Germinal center (tissue), 1 donor: Measurements from ENCODE around the gene REXO1.
"Not testable (repeated sequence)": the region's sequence is repeated elsewhere in the genome, so short reads cannot be mapped to it uniquely, and the experiment has no call there.

Experiments used
- DNase-seq: peaks from one replicate; pipeline ENCODE4 v3.0.0; 2012; ENCODE audit warnings: mixed read lengths, low spot score

REXO1 gene

DNA sequence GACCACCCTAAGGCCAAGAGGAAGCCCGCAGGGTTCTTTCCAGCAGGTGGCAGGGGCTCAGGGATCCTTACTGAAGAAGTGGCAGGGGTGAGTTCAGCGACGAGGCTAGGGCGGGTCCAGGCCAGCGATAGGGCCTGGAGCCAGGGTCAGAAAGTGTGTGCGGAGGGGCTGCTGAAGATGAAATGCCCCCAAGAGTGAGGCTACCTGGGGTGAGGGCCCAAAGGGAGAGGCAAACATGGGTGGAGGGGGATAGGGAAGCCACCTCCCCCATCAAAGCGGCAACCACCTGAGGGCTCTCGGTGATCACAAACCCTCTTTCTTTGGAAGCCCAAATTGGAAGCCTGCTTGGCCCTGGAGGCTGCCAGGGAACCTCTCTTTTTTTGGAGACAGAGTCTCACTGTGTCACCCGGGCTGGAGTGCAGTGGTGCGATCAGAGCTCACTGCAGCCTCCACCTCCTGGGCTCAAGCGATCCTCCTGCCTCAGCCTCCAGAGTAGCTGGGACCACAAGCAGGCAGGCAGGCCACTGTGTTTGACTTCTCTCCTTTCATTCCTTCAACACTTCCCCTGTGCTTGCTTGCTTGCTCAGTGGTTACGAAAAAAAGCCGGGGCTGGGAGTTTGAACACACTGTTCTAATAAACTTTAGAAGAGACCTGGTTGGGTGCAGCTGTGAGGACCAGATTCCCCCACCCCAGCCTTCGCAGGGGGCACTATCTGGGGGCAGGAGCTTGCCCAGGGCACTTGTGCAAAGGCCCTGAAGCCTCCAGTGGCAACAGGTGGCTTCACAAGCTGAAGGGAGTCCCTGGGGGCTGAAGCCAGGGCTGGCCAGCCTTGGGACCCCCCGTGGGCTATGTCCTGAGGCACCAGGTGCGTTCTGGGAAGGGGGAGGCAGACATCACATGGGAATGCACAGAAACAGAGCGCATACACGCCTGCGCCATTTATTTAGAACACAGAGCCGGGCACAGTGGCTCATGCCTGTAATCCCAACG is 34.8 kb downstream of the REXO1 start:
- no peak for DNase-seq

DNA sequence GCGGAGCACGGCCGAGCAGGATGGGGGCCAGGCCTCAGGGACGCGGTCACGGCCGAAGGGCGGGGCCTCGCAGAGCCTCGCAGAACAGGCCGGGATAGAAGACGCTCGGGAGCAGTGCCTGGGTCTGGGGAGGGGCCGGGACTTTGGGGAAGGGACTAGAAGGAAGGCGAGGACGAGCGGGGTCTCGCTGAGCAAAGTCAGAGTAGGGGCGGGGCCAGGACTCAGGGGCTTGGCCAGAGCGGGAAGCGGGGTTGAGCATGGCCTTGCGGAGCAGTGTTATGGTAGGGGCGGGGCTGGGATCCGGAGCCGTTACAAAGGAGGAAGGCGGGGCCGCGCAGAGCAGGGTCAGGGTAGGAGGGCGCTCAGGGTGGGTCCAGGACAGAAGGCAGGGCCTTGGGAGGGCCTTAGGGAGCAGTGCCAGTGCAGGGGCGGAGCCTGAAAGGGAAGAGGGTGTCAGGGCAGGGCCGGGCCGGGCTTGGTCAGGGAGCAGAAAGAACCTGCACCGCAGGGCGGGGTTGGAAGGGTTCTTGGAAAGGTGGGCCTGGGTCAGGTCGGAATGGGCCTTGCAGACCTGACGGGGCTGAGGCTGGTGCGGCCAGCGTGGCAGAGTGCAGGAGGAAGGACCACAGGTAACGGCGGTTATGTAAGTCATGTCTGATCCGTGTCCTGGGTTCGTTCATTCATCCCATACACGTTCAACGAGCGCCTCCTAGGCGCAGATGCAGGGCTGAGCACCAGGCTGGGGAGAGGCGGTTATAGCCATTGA is 35.7 kb downstream of the REXO1 start:
- DNase-seq: peak; percentile 95

DNA sequence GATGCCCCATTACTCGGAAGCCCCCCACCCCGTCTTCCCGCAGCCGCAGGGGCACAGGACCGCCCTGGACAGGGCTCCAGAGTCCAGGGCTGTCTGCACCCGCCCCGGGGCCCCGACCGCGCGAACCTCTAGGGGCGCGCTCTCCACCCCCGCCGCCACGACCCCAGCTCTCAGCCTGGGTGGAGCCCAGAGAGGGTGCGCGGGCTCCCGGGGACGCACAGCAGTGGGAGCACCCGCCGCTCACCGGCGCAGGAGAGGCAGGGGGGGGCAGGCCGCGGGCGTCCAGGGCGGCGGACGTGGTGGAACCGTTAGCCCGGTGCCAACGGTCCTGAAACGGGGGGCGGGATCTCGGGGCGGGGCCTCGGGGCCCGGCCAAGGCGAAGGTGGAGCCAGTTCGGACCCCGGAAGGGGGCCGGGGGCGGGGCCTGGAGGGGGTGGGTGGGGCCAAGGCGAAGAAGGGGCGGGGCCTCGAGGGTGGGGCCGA is 36.3 kb downstream of the REXO1 start, which contains the start of gene ATP8B3:
Gene ATP8B3 (minus strand): TSS at position 335 of the 484 bp plus-strand sequence. CDS start 540 bp downstream, outside the sequence.
- DNase-seq: peak; percentile 99

DNA sequence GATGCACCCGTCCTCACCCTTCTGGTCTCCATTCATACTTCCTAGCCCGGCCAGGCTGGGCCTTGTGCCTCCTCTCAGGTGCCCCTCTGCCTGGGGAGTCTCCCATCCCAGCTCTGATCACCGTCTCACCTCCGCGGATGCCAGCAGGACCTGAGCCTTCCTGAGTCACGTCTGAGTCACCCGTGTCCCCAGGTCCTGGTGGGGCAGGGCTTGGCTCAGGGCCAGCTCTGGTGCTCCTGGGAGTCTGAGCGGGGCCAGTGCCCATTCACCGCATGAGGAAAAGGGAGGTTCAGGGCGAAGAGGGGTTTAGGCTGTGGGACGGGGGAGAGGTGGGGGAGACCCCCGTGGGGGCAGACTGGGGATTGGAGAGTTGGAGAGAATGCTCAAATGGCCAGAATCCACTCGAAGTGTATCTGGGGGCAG is 36.8 kb downstream of the REXO1 start:
- DNase-seq: no peak

DNA sequence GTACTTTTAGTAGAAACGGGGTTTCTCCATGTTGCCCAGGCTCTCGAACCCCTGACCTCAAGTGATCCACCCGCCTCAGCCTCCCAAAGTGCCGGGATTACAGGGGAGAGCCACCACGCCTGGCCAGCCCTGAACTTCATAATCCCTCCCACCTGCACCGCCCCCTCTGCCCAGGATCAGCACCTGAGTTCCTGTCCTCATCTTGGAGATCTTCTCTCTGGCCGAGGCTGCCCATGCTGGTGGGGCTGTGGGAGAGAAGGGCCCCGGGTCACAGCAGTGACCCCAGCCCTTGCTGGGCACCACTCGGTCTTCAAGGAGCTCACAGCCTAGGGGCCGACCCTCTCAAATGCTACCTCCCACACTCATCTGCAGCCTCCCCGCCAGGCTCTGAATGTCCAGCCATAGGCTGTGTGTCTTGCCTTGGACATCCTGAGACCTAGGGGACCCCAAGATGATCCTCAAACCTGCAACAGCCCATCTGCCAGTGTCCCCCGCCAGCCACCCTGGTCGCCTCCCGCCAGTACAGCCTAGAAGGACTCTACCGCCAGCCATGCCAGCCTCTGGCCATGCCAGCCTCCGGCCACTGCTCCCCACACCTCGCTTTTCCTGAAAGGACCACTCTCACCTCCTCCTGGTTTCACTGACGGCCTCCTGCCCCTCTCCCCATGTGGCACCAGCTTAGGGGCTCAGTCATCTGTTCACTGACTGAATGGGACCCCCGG is 37.7 kb downstream of the REXO1 start:
- no peak for DNase-seq

DNA sequence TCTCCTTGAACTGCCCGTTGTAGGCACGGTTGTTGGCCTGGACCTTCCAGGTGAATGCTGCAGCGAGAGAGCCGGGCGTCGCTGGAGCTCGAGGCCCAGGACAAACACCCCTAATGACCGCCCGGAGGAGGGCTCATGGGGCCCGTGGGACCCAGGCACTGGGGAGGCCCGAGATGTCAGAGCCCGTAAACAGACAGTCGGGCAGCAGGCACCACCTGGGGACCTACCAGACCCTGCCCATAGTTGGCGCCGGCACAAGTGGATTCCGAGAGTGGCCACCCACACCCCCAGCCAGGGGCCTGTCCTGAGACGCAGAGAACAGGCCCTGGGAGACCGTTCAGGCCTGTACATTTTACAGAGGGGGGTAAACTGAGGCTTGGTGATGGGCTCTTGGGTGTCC is 38.6 kb downstream of the REXO1 start:
- DNase-seq: no peak

DNA sequence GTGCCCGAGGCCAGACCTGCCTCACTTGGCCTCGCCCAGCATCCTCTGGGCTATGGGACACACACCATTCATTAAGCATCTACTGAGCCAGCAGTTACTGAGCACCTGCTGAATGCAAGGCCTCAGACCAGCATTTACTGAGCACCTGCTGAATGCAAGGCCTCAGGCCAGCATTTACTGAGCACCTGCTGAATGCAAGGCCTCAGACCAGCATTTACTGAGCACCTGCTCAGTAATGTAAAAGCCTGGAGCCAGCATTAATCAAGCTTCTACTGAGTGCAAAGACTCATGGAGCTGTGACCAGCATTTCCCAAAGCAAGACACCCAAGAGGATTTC is 39.9 kb downstream of the REXO1 start:
- no peak for DNase-seq

DNA sequence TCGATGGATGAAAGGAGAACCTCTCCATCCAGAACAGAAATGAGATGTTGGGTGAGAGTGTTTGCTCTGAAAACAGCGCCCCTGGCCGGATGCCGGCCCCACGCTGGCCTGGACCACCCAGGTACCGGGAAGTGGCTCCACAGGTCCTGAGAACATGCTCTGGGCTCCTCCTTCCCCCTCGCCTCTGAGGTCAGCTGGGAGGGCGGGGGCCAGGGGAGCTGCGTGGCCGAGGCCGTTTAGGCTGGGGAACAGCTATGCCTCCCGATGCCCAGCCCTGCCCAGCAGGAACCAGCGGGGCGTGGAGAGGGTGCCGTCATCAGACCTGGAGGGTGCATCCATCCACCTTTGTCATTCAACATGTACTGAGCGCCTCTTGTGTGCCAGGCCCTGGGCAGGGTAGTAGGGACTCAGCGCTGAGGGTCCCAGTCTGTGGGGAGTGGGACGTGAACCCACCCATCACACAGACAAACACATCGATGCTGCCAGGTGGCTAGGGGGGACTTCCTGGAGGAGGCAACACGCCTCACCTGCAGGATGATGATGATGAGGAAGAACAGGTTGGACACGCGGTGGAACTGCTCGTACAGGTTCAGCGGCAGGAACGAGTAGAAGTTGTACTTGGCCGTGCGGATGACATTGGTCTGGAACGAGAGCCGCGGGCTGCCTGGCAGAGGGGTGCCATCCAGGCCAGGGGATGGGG is 40.4 kb downstream of the REXO1 start:
- DNase-seq: no peak

DNA sequence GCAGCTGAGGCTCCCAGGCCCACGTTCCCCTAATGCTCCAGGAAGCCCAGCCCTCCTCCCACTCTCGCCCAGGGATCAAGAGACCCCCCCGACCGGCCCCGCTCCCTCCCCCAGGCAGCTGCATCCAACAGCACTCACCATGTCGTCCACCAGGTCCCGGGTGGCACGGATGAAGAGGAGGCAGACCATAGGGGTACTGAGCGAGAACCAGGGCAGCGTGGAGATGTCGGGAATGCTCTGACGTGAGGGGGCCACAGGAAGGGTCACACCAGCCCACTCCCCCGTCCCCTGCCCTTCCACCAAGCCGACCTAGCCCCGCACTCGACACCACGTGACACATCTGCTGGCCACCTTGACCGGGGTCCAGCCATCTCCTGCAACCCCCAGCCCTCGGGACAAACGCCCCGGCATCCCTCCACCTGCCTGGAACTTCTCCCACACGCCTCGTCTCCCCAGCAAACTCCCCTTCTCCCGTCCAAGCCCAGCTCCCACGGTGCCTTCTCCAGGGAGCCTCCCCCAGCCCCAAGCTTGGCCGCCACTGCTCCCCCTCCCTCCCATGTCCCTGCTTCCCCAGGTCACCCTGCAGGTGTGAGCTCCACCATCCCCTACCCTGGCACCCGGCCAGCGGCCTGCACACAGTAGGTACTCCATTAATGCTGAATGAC is 41.1 kb downstream of the REXO1 start:
- no peak for DNase-seq

DNA sequence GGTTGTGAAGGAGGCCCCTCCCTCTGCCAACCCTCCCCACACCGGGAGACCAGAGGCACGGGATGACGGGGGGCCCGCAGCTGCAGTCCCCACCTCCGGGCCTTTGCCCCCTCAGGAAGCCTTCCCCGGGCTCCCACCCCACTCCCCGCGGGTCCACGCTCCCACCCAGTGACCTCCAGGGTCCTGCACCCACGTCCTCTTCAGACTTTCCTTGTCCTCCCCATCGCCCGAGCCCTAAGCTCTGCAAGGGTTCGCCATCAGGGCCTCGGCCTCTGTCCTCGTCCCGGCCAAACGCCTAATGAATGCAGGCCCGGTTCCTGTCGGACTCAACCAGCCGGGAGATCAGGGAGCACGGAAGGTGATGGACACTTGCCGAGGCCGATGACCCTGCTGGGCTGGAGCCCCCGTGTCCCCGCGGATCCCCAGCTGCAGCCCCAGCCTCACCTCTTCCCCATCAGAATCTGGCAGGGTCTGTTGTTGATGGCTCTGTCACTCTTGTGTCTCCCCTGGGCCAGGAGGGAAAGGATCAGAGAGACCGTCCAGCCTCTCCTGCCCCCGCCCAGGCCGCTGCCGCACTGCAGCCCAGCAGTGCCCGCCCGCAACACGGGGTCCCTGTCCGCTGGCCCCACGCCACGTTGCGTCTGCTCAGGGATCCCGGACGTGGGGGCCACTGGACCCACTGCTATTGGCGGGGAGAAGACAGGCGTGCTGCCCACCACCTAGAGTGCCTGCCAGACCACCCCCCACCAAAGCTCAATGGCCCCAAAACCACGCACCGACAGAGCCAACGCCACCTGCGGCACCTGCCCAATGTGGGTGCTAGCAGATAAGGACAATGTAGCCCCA is 41.9 kb downstream of the REXO1 start:
- DNase-seq: no peak

DNA sequence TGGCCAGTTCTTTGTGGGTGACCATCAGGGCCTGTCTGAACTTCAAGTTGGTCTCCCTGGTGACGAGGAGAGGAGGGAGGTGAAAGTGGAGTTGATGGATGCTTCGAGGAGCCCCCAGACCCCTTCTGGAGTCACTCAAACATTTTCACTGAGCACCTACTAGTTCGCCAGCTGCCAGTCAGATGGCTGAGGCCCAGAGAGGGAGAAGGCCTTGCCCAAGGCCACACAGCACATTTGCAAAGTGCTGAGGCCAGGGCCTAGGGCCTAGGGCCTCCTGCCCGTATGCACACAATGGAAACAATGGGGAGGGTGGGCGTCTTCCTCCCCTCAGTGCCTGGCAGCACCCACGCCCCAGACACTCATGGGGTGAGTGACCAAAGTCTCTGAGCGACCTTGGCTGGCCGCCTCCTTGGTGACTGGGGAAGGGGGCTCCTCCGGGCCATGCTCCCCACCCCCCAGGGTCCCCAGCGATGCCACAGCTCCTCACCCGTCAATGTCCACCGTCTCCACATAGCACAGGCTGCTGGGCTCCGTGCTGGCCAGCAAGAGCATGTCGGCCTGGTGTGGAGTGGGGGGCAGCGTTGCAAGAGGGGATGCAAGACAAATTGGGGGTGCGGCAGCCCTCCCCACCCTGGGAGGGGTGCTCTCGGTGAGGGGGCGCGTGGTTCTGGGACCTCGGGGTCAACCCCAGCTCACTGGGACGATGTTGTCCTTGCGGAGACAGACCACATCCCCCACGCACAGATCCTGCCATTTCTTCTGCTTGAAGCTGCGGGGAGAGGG is 42.7 kb downstream of the REXO1 start:
- DNase-seq: no peak

DNA sequence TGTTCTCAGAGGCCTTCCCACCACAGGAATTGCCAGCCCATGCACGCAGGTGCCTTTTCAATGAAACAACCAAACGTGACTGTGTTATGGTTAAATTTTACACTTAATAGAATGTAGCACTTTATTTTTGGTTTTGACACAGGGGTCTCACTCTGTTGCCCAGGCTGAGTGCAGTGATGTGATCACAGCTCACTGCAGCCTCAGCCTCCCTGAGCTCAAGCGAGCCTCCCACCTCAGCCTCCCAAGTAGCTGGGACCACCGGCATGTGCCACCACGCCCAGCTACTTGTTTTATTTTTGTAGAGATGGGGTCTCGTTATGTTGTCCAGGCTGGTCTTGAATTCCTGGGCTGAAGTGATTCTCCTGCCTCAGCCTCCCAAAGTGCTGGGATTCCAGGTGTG is 43.4 kb downstream of the REXO1 start:
- DNase-seq: no peak

DNA sequence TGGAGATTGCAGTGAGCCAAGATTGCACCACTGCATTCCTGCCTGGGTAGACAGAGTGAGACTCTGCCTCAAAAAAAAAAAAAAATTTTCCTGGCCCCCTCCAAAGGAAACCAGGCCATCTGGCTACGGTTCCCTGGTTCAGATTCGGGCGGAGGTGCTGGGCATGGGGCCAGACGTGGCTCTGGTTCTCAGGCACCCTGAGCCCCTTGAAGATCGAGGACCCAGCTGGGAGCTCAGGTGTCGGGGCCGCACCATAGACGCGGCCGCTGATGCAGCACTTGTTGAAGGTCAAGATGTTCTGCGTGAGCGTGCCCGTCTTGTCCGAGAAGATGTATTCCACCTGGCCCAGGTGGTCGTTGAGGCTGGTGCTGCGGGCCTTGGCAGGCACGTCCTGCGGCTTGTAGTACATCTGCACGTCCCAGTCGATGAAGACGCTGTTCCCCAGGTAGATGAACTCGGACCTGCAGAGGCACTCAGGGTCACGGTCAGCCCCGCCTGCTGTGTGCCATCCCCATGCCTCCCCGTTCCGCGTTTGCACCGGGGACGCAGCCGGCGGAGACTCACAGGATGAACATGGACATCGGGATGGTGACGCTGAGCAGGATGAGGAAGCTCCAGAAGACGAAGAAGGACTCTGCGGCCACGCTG is 48.5 kb downstream of the REXO1 start:
- no peak for DNase-seq

DNA sequence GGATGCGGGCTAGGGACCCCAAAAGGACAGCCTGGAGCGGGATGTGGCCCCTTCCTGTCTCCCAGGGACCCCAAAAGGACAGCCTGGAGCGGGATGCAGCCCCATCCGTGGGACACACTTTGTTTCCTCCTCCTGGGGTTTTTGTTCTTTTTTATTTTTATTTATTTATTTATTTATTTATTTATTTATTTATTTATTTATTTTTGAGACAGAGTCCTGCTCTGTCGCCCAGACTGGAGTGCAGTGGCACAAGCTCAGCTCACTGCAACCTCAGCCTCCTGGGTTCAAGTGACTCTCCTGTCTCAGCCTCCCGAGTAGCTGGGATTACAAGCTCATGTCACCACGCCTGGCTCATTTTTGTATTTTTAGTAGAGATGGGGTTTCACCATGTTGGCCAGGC is 51.0 kb downstream of the REXO1 start:
- DNase-seq: not testable (repeated sequence)

DNA sequence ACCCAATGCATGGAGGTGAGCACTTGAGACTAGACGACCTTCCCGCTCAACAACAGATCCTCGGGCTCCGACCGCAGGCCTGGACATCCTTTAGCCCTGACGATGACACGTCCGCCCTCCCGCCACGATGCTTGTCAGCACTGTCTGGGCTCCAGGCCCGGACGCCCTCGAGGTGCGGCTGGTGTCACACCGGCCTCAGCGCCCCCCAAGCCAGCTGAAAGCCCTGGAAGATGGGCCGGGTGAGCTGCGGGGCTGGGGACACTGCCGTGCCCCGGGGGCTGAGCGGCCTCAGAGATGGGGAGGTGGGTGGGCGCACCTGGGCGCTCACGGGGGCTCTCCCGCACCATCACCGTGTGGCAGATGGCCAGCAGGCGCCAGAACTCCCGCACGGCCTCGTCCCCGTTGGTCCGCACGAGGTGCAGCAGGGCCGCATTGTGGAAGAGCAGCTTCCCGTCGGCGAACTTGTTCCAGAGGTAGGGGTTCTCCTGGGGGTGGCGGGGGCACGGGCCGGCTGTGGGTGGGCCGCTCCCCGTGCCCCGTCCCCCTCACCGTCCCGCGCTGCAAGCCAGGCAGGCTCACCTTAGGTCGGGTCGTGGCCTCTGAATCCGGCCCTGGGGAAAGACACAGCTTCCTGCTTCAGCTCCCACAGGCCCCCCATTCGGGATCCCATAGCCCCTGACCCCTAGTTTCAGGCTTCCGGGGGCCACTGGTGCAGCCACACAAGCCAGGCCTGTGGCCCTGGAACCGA is 51.7 kb downstream of the REXO1 start:
- no peak for DNase-seq

DNA sequence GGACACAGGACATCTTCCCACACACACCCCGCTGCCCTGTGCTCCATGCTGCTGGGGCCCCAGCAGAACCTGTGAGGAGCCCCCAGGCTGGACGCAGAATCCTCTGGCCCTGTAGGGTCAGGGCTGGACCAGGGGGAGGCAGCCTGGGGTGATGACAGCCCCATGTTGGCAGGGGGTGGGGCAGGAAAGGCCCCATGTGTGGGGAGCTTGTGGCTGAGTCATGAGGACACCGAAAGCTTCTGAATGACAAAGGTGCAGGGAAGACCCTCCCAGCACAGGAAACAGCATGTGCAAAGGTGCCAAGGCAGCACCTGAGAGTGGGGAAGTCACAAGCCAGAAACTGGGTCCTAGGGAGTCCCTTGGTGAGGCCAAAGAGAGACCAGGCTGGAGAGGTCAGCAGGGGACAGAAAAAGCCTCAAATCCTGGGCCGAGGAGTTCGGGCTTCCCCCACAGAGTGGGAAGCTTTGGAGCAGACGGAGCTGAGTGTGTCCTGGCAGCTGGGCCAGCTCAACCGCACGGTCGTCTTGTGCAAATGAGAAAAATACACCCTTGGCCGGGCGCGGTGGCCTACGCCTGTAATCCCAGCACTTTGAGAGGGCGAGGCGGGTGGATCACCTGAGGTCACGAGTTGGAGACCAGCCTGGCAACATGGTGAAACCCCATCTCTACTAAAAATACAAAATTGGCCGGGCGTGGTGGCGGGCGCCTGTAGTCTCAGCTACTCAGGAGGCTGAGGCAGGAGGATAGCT is 53.7 kb downstream of the REXO1 start:
- no peak for DNase-seq

DNA sequence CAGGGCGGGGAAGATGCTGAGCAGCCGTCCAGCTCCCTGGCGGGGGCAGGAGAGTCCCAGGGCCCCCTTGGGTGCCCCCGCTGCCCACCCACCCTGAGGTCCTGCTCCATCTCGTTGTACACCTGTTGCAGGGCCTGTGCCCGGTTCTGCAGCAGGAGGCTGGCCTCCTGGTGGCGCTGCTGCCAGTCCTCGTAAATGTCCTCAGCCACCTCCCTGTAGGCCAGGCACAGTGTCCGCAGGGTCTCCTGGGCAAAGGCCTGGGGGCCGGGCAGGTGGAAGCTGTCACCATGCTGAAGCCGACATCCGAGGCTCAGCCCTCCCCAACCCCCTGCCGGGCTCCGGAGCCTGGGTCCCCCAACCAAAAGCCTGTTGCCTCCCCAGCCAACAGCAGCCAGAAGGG is 56.4 kb downstream of the REXO1 start:
- DNase-seq: no peak
